ENCODE measurements around the gene CDON. TPM values are rescaled to one million over a fixed set of nuclear protein-coding genes. Genes with fewer than 3 reads are reported as not detected.
"Not testable (repeated sequence)": the region's sequence is repeated elsewhere in the genome, so short reads cannot be mapped to it uniquely, and the experiment has no call there.

CDON gene
- total and polyA plus RNA-seq, 2 donors (not counting 1 experiment from before 2014, with no cell fraction given) = 10.7 TPM

DNA sequence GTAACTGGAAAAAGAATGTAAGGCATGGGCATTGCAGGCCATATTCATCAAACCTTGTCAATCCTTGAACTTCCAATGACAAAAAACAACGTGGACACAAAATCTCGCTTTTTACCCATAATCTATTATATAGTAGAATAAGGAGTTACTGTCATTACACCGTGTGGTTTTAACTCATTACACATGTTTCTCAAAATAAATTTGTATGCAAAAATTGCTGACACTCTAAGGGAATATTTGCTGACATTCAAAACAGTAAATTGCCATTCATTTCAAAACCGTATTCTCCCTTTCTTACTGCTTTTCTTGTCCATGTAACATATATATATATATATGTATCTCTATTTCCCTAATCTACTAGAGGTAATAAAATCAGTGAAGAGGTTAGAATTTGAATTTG, 33.4 kb downstream of the CDON start:
- Histone ChIP-seq H3K4me2 (ENCODE audit: extremely low read depth, insufficient read depth, low read length) (no peak overlapping the region), H3K9me3 (ENCODE audit: control insufficient read depth, insufficient read depth, low read depth, low read length) (no peaks in the 10 kb centered on the region), H3K9ac (ENCODE audit: insufficient read depth, low read length) (no peak overlapping the region), H3K4me1 (ENCODE audit: control insufficient read depth, extremely low read depth, insufficient read depth, low read length) (no peaks in the 10 kb centered on the region), H2AFZ (ENCODE audit: low read length) (no peak overlapping the region), H3K79me2 (ENCODE audit: control insufficient read depth, insufficient read depth, low read length) (no peaks in the 10 kb centered on the region), H3K36me3 (ENCODE audit: control insufficient read depth, insufficient read depth, low read length) (no peaks in the 10 kb centered on the region), H3K27ac (ENCODE audit: insufficient read depth, low read length) (no peak overlapping the region), H4K20me1 (ENCODE audit: control insufficient read depth, extremely low read depth, insufficient read depth, low read length) (no peaks in the 10 kb centered on the region), H3K4me3 (replicated peaks in 1 of 4; ENCODE audit: control extremely low read depth in 1 of 4, insufficient read depth in 1 of 4, low read depth in 3 of 4, low read length in 4 of 4) (no peak overlapping the region), H3K27me3 (ENCODE audit: control insufficient read depth, insufficient read depth, low read length) (no peaks in the 10 kb centered on the region)
- TF ChIP-seq, protein P1, sequence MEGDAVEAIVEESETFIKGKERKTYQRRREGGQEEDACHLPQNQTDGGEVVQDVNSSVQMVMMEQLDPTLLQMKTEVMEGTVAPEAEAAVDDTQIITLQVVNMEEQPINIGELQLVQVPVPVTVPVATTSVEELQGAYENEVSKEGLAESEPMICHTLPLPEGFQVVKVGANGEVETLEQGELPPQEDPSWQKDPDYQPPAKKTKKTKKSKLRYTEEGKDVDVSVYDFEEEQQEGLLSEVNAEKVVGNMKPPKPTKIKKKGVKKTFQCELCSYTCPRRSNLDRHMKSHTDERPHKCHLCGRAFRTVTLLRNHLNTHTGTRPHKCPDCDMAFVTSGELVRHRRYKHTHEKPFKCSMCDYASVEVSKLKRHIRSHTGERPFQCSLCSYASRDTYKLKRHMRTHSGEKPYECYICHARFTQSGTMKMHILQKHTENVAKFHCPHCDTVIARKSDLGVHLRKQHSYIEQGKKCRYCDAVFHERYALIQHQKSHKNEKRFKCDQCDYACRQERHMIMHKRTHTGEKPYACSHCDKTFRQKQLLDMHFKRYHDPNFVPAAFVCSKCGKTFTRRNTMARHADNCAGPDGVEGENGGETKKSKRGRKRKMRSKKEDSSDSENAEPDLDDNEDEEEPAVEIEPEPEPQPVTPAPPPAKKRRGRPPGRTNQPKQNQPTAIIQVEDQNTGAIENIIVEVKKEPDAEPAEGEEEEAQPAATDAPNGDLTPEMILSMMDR (conservative IDR thresholded peaks at IDR 0.05 in 1 of 2, IDR thresholded peaks at IDR 0.05 in 1 of 2; ENCODE audit: low read depth in 1 of 2, low read length in 2 of 2) = no peak
- no peak for TF ChIP-seq EZH2 (IDR thresholded peaks at IDR 0.05; ENCODE audit: low read length, missing control alignments)
- DNase-seq (ENCODE audit: low read depth in 2 of 2) = no peak

DNA sequence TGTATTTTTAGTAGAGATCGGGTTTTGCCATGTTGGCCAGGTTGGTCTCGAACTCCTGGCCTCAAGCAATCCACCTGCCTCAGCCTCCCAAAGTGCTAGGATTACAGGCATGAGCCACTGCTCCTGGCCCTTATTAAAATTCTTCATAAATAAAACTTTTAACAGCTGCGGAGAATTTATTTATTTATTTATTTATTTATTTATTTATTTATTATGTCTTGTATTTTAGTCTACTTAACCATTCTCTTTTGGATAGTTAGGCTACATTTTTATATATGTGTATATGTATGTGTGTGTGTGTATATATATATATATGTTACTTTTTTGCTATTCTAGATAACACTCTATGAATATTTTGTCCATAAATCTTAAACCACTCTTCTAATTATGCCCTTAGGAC, 34.1 kb downstream of the CDON start:
- H3K27ac ChIP-seq (ENCODE audit: insufficient read depth, low read length); H3K79me2 ChIP-seq (ENCODE audit: control insufficient read depth, insufficient read depth, low read length); H3K27me3 ChIP-seq (ENCODE audit: control insufficient read depth, insufficient read depth, low read length); H3K9ac ChIP-seq (ENCODE audit: insufficient read depth, low read length); H2AFZ ChIP-seq (ENCODE audit: low read length); H4K20me1 ChIP-seq (ENCODE audit: control insufficient read depth, extremely low read depth, insufficient read depth, low read length); H3K4me2 ChIP-seq (ENCODE audit: extremely low read depth, insufficient read depth, low read length); DNase-seq (ENCODE audit: low read depth in 2 of 2); H3K36me3 ChIP-seq (ENCODE audit: control insufficient read depth, insufficient read depth, low read length); H3K4me1 ChIP-seq (ENCODE audit: control insufficient read depth, extremely low read depth, insufficient read depth, low read length); H3K4me3 ChIP-seq (replicated peaks in 1 of 4; ENCODE audit: control extremely low read depth in 1 of 4, insufficient read depth in 1 of 4, low read depth in 3 of 4, low read length in 4 of 4); H3K9me3 ChIP-seq (ENCODE audit: control insufficient read depth, insufficient read depth, low read depth, low read length): not testable (repeated sequence)

DNA sequence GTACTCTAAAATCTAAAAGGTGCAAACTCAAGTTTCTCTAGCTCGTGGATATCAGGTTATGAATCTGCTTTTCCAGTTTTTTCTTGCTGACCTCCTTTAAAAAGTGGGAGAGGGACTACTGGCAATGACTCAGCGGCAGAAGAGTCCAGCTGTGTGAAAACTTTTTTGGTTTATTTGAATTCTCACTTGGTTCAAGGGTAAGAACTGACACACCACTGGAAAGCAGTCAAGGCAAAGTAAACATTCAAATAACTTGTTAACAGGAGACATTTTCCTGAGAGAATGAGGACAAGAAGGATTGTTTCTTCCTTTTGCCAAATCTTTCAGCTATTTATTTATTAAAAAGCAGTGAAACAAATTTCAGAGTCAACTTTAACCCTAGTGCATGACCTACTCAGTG, 36.1 kb downstream of the CDON start:
- no peak overlapping the region for H3K27ac ChIP-seq (ENCODE audit: insufficient read depth, low read length)
- no peak for TF ChIP-seq EZH2 (IDR thresholded peaks at IDR 0.05; ENCODE audit: low read length, missing control alignments)
- TF ChIP-seq, protein P1 (conservative IDR thresholded peaks at IDR 0.05 in 1 of 2, IDR thresholded peaks at IDR 0.05 in 1 of 2; ENCODE audit: low read depth in 1 of 2, low read length in 2 of 2) = no peak
- no peak overlapping the region for H3K9ac ChIP-seq (ENCODE audit: insufficient read depth, low read length)
- no peaks in the 10 kb centered on the region for H3K9me3 ChIP-seq (ENCODE audit: control insufficient read depth, insufficient read depth, low read depth, low read length)
- no peak overlapping the region for H3K4me2 ChIP-seq (ENCODE audit: extremely low read depth, insufficient read depth, low read length)
- H3K27me3 ChIP-seq (ENCODE audit: control insufficient read depth, insufficient read depth, low read length) = no peaks in the 10 kb centered on the region
- H2AFZ ChIP-seq (ENCODE audit: low read length) = no peak overlapping the region
- DNase-seq (ENCODE audit: low read depth in 2 of 2) = peak in 1 of 2 donors; percentile 10
- H3K4me1 ChIP-seq (ENCODE audit: control insufficient read depth, extremely low read depth, insufficient read depth, low read length) = no peaks in the 10 kb centered on the region
- no peaks in the 10 kb centered on the region for H3K36me3 ChIP-seq (ENCODE audit: control insufficient read depth, insufficient read depth, low read length)
- H3K79me2 ChIP-seq (ENCODE audit: control insufficient read depth, insufficient read depth, low read length) = no peaks in the 10 kb centered on the region
- H4K20me1 ChIP-seq (ENCODE audit: control insufficient read depth, extremely low read depth, insufficient read depth, low read length) = no peaks in the 10 kb centered on the region
- no peak overlapping the region for H3K4me3 ChIP-seq (replicated peaks in 1 of 4; ENCODE audit: control extremely low read depth in 1 of 4, insufficient read depth in 1 of 4, low read depth in 3 of 4, low read length in 4 of 4)
